HG03442 (cell line): Measurements from ENCODE around the gene CAMKMT.

Experiments
- ATAC-seq: cut with Tn5 transposase; IDR thresholded peaks from one replicate; pipeline ENCODE4 v1.9.1; 2021; ENCODE audit warnings: mild to moderate bottlenecking, moderate library complexity; ENCODE audit not compliant: unreplicated experiment

Gene CAMKMT

GRCh38 chr2:44817256-44817655 lies 455.5 kb downstream of the CAMKMT start:
- ATAC-seq, result no peak

- no peak for ATAC-seq
Measured at GRCh38 chr2:44817673-44818335, 456.1 kb downstream of the CAMKMT start.

- no peak for ATAC-seq
Measured at GRCh38 chr2:44819061-44819460, 457.3 kb downstream of the CAMKMT start.

- ATAC-seq, result no peak
Measured at GRCh38 chr2:44821500-44821899, 459.8 kb downstream of the CAMKMT start.

- no peak for ATAC-seq
Measured at GRCh38 chr2:44822174-44822573, 460.4 kb downstream of the CAMKMT start.
